OCI-M2 (cell line): ENCODE data around the gene HSFX4.
"Not testable (repeated sequence)": the region's sequence is repeated elsewhere in the genome, so short reads cannot be mapped to it uniquely, and the experiment has no call there.

Experiments used
- DNase-seq: peaks from one replicate; lab custom pipeline; 2025; ENCODE audit not compliant: unreplicated experiment; lab: John Stamatoyannopoulos, UW

Gene HSFX4

GRCh38 chrX:149937328-149937727 is 8.0 kb downstream of the HSFX4 start:
- DNase-seq: not testable (repeated sequence)

DNA sequence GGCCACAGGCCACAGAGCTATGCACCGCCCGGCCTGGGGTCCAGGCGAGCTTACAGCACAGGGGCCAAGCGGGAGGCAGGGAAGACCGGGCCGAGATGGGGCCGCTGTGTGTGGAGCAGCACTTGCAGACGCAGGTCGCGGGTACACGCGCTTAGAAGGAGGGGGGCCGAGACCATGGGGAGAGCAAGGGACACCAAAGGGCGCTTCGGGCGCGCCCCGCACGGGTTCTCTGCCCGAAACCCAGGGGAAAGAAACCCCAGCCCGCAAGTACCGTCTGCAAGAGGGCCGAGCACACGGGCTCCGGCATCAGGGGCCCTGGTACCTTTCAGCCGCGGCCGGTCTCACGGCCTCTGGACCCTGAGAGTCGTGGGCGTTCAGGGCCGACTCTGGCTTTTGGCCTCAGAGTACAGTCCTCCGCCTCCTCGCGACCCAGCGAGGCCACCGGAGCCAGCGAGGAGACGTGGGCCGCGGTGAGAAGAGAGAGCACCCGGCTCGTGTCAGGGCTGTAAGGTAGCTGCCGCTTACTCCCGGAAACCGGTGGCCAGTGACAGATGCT is 8.6 kb downstream of the HSFX4 start:
- no peak for DNase-seq

GRCh38 chrX:149938427-149938880 is 9.1 kb downstream of the HSFX4 start, which contains the start of gene EOLA2:
TSS of gene EOLA2 (minus strand) at chrX:149938491. CDS start at chrX:149933874, 4,617 bp downstream.
- peak; percentile 25 for DNase-seq

- DNase-seq: no peak
Measured at GRCh38 chrX:149938881-149939654, 9.7 kb downstream of the HSFX4 start.

- no peak for DNase-seq
Measured at GRCh38 chrX:149939655-149939904, 10.2 kb downstream of the HSFX4 start.

GRCh38 chrX:149939905-149940673 is 10.7 kb downstream of the HSFX4 start:
- DNase-seq: no peak

GRCh38 chrX:149940674-149941024 is 11.3 kb downstream of the HSFX4 start:
- DNase-seq: not testable (repeated sequence)

- not testable (repeated sequence) for DNase-seq
Measured at GRCh38 chrX:149945087-149945670, 15.8 kb downstream of the HSFX4 start.

DNA sequence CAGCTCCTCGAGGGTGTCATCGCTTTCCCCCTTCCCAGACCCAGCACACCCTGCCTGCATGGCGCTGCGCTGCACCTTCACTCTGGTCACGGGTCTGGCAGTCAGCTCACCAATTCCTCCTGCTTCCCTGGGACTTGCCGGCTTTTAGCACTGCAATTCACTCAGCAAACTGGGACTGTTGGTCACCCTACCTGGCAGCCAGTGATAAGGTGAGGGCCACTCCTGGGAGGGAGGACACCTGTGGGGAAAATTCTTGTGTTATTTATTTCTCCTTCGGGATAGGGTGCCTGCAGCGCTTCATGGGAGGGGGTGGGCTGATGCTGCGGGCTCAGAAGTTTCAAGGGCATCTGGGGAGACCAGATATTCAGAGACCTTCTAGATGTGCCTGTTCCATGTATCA is 16.4 kb downstream of the HSFX4 start:
- not testable (repeated sequence) for DNase-seq

DNA sequence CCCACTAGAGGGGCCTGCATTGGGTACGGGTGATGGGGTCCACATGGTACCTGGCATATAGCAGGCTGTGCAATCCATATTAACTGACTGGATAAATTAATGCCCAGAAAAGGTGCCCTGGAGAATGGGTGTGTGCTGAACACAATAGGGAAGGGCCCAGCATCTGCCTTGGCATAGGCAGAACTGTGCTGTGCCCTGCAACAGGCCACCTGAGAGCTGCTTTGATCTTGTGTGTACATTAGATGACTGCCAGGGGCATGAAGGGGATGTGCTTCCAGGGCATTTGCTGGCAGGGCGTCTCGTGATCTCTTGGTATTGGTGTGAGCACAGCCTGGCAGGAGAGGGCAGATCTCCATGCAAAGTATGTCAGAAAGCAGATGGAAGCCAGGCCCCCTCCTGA is 17.6 kb downstream of the HSFX4 start:
- not testable (repeated sequence) for DNase-seq

- DNase-seq: no peak
Measured at GRCh38 chrX:149948016-149948415, 18.6 kb downstream of the HSFX4 start.

GRCh38 chrX:149949743-149950436 is 20.5 kb downstream of the HSFX4 start:
- no peak for DNase-seq

- no peak for DNase-seq
Measured at GRCh38 chrX:149950681-149951080, 21.3 kb downstream of the HSFX4 start.

DNA sequence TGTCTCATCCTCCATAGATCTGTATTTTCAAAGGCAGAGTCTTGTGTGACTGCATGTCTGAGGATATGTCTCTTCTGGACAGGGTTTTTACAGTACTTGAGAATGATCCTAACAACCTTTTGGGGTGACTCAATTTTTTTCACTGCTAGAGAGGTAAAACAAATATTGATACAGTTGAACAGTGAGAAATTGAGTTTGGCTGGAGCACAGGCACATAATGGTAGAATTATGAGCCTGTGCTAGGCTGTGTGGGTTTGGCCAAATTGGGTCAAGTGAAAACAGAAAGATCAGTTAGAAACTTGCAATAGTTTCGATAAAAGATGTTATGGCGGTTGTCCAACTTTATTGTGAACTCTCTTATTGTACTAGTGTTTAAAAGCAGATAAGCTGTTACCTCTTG is 32.2 kb downstream of the HSFX4 start:
- no peak for DNase-seq

DNA sequence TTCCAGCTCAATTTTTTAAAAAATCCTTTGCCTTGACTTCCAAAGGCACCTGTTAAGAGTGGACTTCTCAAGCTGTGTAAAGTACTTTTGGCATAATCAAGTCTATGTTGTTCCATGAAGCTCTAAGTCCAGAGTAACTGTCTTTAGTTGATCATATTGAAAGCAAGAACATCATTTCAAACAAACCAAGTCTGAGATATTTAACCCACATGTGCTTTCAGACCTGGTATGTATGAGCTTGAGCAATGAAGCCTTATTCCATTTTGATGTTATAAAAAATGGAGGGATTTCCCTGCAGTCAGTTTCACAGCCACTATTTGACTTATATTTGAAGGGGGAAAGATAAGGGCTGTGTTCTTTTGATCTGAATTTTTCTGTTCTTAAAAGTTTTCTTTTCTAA is 32.6 kb downstream of the HSFX4 start:
- no peak for DNase-seq

- DNase-seq: no peak
Measured at GRCh38 chrX:149962859-149963757, 33.7 kb downstream of the HSFX4 start.

DNA sequence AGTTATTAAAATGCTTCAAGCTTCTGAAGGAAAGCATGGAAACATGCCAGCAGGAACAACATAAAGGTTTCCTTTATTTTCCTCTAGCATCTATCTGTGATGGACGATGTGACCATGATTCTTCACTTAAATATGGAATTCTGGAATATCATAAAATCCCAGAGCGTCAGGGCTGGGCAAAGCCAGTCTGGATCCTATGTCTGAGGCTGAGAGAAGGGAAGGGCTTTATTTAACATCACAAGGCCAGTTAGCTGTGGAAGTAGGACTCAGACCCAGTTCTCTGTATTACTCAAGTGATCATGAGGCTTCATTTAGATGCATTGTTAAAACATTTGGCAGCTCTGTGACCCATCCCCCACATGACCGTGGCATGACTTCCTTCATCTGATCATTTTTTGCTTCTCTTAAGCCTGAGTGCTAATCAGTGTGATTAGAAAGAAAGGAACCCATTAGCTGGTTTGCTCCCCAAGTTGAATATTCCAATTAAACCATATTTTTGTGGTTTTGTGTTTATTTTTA is 49.8 kb downstream of the HSFX4 start:
- no peak for DNase-seq
